GM12872 (cell line): ENCODE measurements around the gene COL1A2.

ENCODE experiments used
- CTCF ChIP-seq: IDR thresholded peaks from 3 replicates; pipeline ENCODE4 v1.5.1; 2011; ENCODE audit warnings: low read depth, mild to moderate bottlenecking, low read length, moderate library complexity; ENCODE audit not compliant: insufficient read depth

COL1A2 gene

GRCh38 chr7:94409200-94409948, 14.7 kb downstream of the COL1A2 start:
- TF ChIP-seq CTCF, result no peak

- no peak for TF ChIP-seq CTCF
Observed at GRCh38 chr7:94410413-94411187, 15.9 kb downstream of the COL1A2 start.

- no peak for TF ChIP-seq CTCF
Observed at GRCh38 chr7:94411188-94411466, 16.4 kb downstream of the COL1A2 start.

- TF ChIP-seq CTCF, result no peak
Observed at GRCh38 chr7:94412762-94413322, 18.1 kb downstream of the COL1A2 start.

GRCh38 chr7:94414481-94414880, 19.8 kb downstream of the COL1A2 start:
- TF ChIP-seq CTCF, result no peak

GRCh38 chr7:94414980-94415379, 20.3 kb downstream of the COL1A2 start:
- no peak for TF ChIP-seq CTCF

- no peak for TF ChIP-seq CTCF
Observed at GRCh38 chr7:94417306-94417705, 22.6 kb downstream of the COL1A2 start.
